ENCODE results near the gene COP1. TPM values are rescaled to one million over a fixed set of nuclear protein-coding genes. Genes with fewer than 3 reads are reported as not detected.
"Not testable (repeated sequence)": the region's sequence is repeated elsewhere in the genome, so short reads cannot be mapped to it uniquely, and the experiment has no call there.

COP1 gene
- total RNA-seq, 2 experiments from 2014 or later, result 41.7 to 48.3 TPM

DNA sequence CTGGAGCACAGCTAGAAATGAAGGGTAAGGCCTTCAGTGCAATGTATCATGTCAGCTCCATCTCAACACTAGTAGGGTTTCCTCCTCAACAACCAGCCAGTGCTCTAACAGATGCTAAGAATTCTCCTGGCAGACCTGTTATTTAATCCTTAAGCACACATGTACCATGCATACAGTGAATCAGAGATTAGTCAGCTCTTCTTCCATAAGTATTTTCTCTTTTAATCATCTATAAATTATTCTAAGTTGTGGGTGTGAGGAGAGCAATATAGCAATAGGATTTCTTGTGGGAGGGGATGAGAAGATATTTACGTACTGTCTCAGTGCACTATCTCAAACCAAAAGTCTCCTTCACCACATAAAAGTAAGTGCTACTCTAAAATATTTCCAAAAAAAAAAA, 95.3 kb downstream of the COP1 start:
- Mint-ChIP-seq H3K36me3 (ENCODE audit: low read depth) (peaks cover 45% of the 10 kb centered on the region), H3K27me3 (ENCODE audit: low read depth) (no peaks in the 10 kb centered on the region), H3K4me1 (ENCODE audit: low read depth) (peaks cover 14% of the 10 kb centered on the region), H3K9me3 (ENCODE audit: insufficient read depth) (peaks cover 7% of the 10 kb centered on the region), H3K27ac (no peak overlapping the region), H3K4me3 (no peak overlapping the region)
- ChIA-PET POLR2A (no interaction called here), CTCF (no interaction called here)
- no peak for ATAC-seq
- no peak for DNase-seq

DNA sequence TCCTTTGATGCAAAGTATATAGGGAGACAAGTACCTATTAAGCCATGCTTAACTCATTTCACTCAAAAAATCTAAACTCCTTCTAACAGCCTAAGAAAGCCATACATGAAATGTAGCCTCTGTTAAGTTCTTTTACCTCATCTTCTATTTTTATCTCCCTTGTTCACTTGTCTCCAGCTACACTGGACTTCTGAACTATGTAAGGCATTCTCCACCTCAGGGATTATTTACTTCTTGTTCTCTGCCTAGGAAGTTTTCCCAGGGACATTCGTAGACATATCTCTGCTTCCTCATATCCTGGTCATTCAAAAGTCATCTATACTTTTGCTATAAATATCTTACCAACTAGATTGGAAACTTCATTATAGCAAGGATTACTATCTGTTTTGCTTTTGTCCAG, 96.9 kb downstream of the COP1 start:
- Mint-ChIP-seq H3K36me3 (ENCODE audit: low read depth) (peaks cover 47% of the 10 kb centered on the region), H3K27ac (no peak overlapping the region), H3K4me1 (ENCODE audit: low read depth) (peaks cover 14% of the 10 kb centered on the region), H3K27me3 (ENCODE audit: low read depth) (no peaks in the 10 kb centered on the region), H3K4me3 (no peak overlapping the region), H3K9me3 (ENCODE audit: insufficient read depth) (peaks cover 7% of the 10 kb centered on the region)
- ATAC-seq (no peak), DNase-seq (no peak)
- POLR2A ChIA-PET, result no interaction called here
- CTCF ChIA-PET, result interaction anchor here (1.6 kb wide), 1 partner anchor 98 kb away, joined by 3 read pairs; no protein-coding TSS in a partner anchor

DNA sequence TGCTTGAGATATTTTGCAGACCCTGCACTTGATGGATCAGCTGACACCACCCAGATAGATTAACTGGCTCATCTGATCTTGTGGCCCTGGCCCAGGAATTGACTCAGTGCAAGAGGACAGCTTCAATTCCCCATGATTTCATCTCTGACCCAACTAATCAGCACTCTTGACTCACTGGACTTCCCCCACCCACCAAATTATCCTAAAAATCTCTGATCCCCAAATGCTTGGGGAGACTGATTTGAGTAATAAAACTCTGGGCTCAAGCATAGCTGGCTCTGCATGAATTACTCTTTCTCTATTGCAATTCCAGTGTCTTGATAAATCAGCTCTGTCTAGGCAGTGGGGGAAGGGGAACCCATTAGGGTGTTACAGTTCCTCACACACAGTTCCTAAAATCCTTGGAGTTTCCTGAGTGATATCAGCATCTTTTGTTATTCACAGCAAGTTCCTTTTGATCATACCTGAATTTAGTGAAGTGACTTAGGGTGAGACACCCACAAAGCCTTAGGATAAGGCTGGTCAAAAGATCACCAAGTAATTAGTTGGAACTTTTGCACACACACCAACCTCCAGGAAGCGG, 104.2 kb downstream of the COP1 start:
- no peaks in the 10 kb centered on the region for H3K4me1 Mint-ChIP-seq (ENCODE audit: low read depth)
- DNase-seq, result no peak
- CTCF ChIA-PET, result no interaction called here
- H3K9me3 Mint-ChIP-seq (ENCODE audit: insufficient read depth), result peaks cover 5% of the 10 kb centered on the region
- POLR2A ChIA-PET, result no interaction called here
- ATAC-seq, result no peak
- H3K36me3 Mint-ChIP-seq (ENCODE audit: low read depth), result peaks cover 61% of the 10 kb centered on the region
- no peak overlapping the region for H3K27ac Mint-ChIP-seq
- no peak overlapping the region for H3K4me3 Mint-ChIP-seq
- no peaks in the 10 kb centered on the region for H3K27me3 Mint-ChIP-seq (ENCODE audit: low read depth)

DNA sequence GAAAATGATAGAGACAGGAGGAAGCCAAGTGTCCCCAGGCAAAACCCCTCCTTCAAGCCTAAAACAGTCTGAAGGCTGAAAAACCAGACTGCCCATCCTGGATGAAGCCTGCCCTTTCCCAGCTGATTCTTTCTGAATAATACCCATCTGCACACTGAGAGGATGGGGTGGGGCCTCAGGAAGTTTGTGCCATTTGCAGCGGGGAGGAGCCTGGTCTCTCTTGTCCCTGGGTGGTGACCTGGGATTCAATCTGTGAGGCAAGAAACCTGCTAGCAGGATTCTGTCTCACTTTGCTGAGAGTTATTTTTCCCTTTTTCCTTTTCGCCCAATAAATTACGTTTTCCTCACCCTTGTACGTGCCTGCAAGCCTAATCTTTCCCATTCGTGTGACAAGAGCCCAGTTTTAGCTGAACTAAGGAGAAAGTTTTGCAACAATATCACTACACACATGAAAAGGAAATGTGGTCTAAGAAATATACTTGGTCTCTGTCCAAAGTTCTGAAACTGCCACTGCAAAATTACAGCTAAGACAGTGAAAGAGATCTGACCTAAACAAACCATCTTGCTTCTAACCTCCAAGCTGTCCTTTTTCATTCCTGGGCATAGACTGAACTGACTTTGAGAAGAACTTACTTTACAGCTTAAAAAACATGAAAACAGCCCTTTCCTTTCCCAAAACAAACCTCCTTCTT, 105.0 kb downstream of the COP1 start:
- H3K27ac Mint-ChIP-seq, result no peak overlapping the region
- DNase-seq, result no peak
- POLR2A ChIA-PET, result no interaction called here
- H3K4me1 Mint-ChIP-seq (ENCODE audit: low read depth), result no peaks in the 10 kb centered on the region
- peaks cover 68% of the 10 kb centered on the region for H3K36me3 Mint-ChIP-seq (ENCODE audit: low read depth)
- no peak overlapping the region for H3K4me3 Mint-ChIP-seq
- H3K27me3 Mint-ChIP-seq (ENCODE audit: low read depth), result no peaks in the 10 kb centered on the region
- peaks cover 5% of the 10 kb centered on the region for H3K9me3 Mint-ChIP-seq (ENCODE audit: insufficient read depth)
- CTCF ChIA-PET, result no interaction called here
- no peak for ATAC-seq

DNA sequence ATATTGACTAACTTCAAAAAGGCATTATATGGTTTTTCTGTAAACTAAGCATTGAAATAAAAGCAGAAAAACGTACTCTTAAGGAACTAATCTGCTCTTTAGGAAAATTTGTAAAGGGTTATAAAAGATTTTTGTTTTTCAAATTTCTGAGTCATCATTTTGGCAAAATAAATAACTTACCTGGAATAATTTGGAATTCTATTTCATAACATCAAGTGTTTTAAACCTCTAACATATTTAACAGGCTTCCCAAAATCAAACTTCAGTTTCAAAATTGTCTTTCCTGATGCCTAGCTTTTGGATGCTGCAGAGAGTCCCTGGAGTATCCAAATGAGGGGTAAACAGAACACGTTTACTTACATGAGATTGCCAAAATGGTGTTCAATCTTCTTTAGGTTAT, 108.5 kb downstream of the COP1 start:
- Mint-ChIP-seq H3K27me3 (ENCODE audit: low read depth) (no peaks in the 10 kb centered on the region), H3K36me3 (ENCODE audit: low read depth) (peaks cover 69% of the 10 kb centered on the region), H3K27ac (no peak overlapping the region), H3K4me1 (ENCODE audit: low read depth) (no peaks in the 10 kb centered on the region), H3K4me3 (no peak overlapping the region), H3K9me3 (ENCODE audit: insufficient read depth) (peaks cover 5% of the 10 kb centered on the region)
- POLR2A ChIA-PET, result no interaction called here
- DNase-seq, result no peak
- ATAC-seq, result no peak
- CTCF ChIA-PET, result no interaction called here

DNA sequence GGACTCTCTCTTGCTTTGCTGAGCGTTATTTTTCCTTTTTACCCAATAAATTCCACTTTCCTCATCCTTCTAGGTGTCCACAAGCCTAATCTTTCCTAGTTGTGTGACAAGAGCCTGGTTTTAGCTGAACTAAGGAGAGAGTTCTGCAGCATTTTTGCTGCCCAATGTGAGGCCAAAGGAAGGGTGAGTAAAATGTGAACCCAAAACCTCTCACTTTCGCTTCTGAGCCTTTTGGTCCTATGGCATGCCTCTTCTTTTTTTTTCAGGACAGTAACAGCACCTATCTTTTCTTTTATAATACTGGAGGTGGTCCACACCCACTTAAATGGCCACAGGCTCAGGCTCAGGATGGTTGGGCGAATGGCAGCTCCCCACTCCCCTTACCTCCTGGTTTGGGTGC, 111.1 kb downstream of the COP1 start:
- Mint-ChIP-seq H3K27ac (no peak overlapping the region), H3K36me3 (ENCODE audit: low read depth) (peaks cover 55% of the 10 kb centered on the region), H3K4me3 (no peak overlapping the region)

DNA sequence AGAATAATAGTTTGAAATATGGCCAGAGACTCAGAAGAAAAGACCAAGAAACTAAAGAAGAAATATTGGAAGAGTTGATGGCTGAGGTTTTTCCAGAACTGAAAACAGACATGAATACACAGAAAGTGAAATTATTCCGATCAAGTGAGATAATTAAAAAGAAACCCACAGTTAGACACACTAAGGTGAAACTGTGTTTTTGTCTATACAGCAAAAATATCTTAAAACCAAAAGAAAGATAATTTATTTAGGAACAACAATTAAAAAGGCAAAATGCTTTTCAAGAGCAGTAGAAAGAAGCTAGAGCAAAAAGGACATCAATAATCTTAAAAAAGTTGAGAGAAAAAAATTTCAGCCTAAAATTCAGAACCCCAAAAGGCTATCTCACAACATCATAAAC, 116.3 kb downstream of the COP1 start:
- no peak for ATAC-seq
- POLR2A ChIA-PET, result no interaction called here

More for the DNA sequence above, 111.1 kb downstream of the COP1 start:
- ATAC-seq (no peak), DNase-seq (no peak)
- POLR2A ChIA-PET, result no interaction called here
- peaks cover 5% of the 10 kb centered on the region for H3K9me3 Mint-ChIP-seq (ENCODE audit: insufficient read depth)
- no peaks in the 10 kb centered on the region for H3K4me1 Mint-ChIP-seq (ENCODE audit: low read depth)
- CTCF ChIA-PET, result no interaction called here
- no peaks in the 10 kb centered on the region for H3K27me3 Mint-ChIP-seq (ENCODE audit: low read depth)

DNA sequence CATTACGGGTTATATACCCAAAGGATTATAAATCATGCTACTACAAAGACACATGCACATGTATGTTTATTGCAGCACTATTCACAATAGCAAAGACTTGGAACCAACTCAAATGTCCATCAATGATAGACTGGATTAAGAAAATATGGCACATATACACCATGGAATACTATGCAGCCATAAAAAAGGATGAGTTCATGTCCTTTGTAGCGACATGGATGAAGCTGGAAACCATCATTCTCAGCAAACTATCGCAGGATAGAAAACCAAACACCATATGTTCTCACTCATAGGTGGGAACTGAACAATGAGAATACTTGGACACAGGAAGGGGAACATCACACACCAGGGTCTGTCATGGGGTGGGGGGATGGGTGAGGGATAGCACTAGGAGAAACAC, 119.3 kb downstream of the COP1 start:
- H3K9me3 Mint-ChIP-seq (ENCODE audit: insufficient read depth); POLR2A ChIA-PET; CTCF ChIA-PET; ATAC-seq; H3K4me1 Mint-ChIP-seq (ENCODE audit: low read depth); DNase-seq; H3K4me3 Mint-ChIP-seq; H3K27ac Mint-ChIP-seq; H3K27me3 Mint-ChIP-seq (ENCODE audit: low read depth): not testable (repeated sequence)
- peaks cover 48% of the 10 kb centered on the region for H3K36me3 Mint-ChIP-seq (ENCODE audit: low read depth)

More for the DNA sequence above, 116.3 kb downstream of the COP1 start:
- Mint-ChIP-seq H3K27me3 (ENCODE audit: low read depth) (no peaks in the 10 kb centered on the region), H3K36me3 (ENCODE audit: low read depth) (peaks cover 42% of the 10 kb centered on the region), H3K4me3 (no peak overlapping the region), H3K4me1 (ENCODE audit: low read depth) (no peaks in the 10 kb centered on the region), H3K9me3 (ENCODE audit: insufficient read depth) (no peaks in the 10 kb centered on the region), H3K27ac (no peak overlapping the region)
- CTCF ChIA-PET, result no interaction called here
- DNase-seq, result no peak

DNA sequence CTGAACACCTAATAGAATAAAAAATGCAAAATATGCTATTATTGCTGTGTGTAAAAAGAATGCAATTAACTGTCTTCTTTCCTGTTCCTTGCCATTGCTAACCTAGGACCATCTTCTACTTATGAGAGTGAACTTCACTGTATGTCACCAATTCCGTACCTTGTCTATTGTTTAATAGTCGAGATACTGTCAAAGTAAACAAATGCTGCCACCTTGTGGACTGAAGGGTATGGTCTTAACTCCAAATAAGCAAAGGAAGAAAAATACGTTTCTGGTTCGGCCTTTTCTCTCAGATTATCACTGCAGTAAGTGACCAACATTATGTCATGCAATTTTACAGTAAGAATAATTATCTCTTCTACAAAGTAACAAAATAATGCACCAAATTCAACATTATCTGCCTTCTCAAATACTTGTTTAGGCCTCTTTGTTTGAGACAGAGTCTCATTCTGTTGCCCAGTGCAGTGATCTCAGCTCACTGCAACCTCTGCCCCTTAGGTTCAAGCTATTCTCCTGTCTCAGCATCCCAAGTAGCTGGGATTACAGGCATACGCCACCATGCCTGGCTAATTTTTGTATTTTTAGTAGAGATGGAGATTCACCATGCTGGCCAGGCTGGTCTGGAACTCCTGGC, 133.4 kb downstream of the COP1 start:
- DNase-seq (peak; percentile 50), ATAC-seq (peak; percentile 49)
- H3K36me3 Mint-ChIP-seq (ENCODE audit: low read depth), result peaks cover 54% of the 10 kb centered on the region
- H3K4me1 Mint-ChIP-seq (ENCODE audit: low read depth), result no peaks in the 10 kb centered on the region
- H3K27ac Mint-ChIP-seq, result no peak overlapping the region
- POLR2A ChIA-PET, result no interaction called here
- peaks cover 21% of the 10 kb centered on the region for H3K9me3 Mint-ChIP-seq (ENCODE audit: insufficient read depth)
- no peaks in the 10 kb centered on the region for H3K27me3 Mint-ChIP-seq (ENCODE audit: low read depth)
- no peak overlapping the region for H3K4me3 Mint-ChIP-seq
- CTCF ChIA-PET, result interaction anchor here (1.4 kb wide), 1 partner anchor 134 kb away, joined by 4 read pairs; no protein-coding TSS in a partner anchor

DNA sequence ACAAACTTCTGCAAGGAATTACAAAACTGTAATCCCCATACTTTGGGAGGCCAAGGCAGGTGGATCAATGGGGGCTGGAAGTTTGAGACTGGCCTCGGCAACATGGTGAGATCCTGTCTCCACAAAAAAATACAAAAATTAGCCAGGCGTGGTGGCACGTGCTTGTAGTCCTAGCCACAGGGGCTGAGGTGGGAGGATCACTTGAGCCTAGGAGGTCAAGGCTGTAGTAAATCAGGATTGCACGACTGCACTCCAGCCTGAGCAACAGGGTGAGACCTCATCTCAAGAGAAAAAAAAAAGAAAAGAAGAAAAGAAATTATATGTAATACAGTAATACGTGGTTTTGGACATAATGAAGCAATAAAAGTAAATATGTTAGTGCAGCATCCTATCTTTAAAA, 138.2 kb downstream of the COP1 start:
- H3K27ac Mint-ChIP-seq, result no peak overlapping the region
- H3K36me3 Mint-ChIP-seq (ENCODE audit: low read depth), result peaks cover 34% of the 10 kb centered on the region
- ChIA-PET CTCF (no interaction called here), POLR2A (no interaction called here)
- ATAC-seq (no peak), DNase-seq (no peak)
- no peak overlapping the region for H3K4me3 Mint-ChIP-seq
- no peaks in the 10 kb centered on the region for H3K4me1 Mint-ChIP-seq (ENCODE audit: low read depth)
- H3K27me3 Mint-ChIP-seq (ENCODE audit: low read depth), result no peaks in the 10 kb centered on the region
- no peaks in the 10 kb centered on the region for H3K9me3 Mint-ChIP-seq (ENCODE audit: insufficient read depth)

DNA sequence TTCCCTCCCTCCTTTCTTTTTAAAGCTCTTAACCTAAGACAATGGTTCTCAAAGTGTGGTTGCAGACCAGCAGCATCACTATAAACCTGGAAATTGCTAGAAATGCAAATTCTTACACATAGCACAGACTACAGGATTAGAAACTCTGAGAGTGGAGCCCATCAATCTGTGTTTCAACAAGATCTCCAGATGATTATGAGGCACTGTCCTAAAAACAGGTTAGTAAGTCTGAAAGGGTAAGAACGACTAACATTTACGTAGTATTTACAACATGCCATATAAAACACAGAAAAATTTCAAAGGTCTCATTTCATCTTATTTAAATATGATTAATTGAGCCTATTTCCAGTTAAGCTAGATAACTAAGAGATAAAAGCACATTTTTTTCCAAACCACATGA, 138.8 kb downstream of the COP1 start:
- no peak for DNase-seq
- H3K36me3 Mint-ChIP-seq (ENCODE audit: low read depth), result peaks cover 32% of the 10 kb centered on the region
- no peak overlapping the region for H3K27ac Mint-ChIP-seq
- ATAC-seq, result no peak
- no peaks in the 10 kb centered on the region for H3K27me3 Mint-ChIP-seq (ENCODE audit: low read depth)
- H3K4me1 Mint-ChIP-seq (ENCODE audit: low read depth), result no peaks in the 10 kb centered on the region
- no peaks in the 10 kb centered on the region for H3K9me3 Mint-ChIP-seq (ENCODE audit: insufficient read depth)
- no peak overlapping the region for H3K4me3 Mint-ChIP-seq
- ChIA-PET CTCF (no interaction called here), POLR2A (no interaction called here)

DNA sequence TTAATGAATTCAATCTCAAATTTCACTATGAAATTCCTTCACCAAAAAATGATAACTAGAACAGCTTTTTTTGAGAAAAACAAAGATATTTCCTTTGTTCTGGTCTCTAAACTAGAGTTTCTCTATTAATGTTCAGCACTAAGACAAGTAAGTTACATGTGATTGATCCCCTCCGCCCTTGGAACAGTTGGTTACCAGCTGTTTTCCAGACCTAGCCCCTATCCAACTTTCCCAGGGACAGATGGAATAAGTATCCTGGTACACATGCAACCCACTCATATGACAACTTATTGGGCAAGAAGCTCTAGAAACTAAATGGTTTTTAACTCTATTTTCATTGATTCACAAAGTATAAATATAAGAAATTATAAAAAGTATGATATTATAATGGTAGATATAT, 140.4 kb downstream of the COP1 start:
- POLR2A ChIA-PET, result no interaction called here
- H3K27me3 Mint-ChIP-seq (ENCODE audit: low read depth), result no peaks in the 10 kb centered on the region
- no peak overlapping the region for H3K27ac Mint-ChIP-seq

More for the DNA sequence above, 140.4 kb downstream of the COP1 start:
- Mint-ChIP-seq H3K4me1 (ENCODE audit: low read depth) (no peaks in the 10 kb centered on the region), H3K9me3 (ENCODE audit: insufficient read depth) (no peaks in the 10 kb centered on the region), H3K36me3 (ENCODE audit: low read depth) (peaks cover 31% of the 10 kb centered on the region), H3K4me3 (no peak overlapping the region)
- DNase-seq (no peak), ATAC-seq (no peak)
- CTCF ChIA-PET, result no interaction called here

Data from activated CD8-positive, alpha-beta T cell treated with anti-CD3 and anti-CD28 coated beads, Interleukin-2, amount 10 ng/mL, durations not matched to agents 7 days and 5 days (primary cell).